Measurements from ENCODE around the gene PKDCC.

PKDCC gene

DNA sequence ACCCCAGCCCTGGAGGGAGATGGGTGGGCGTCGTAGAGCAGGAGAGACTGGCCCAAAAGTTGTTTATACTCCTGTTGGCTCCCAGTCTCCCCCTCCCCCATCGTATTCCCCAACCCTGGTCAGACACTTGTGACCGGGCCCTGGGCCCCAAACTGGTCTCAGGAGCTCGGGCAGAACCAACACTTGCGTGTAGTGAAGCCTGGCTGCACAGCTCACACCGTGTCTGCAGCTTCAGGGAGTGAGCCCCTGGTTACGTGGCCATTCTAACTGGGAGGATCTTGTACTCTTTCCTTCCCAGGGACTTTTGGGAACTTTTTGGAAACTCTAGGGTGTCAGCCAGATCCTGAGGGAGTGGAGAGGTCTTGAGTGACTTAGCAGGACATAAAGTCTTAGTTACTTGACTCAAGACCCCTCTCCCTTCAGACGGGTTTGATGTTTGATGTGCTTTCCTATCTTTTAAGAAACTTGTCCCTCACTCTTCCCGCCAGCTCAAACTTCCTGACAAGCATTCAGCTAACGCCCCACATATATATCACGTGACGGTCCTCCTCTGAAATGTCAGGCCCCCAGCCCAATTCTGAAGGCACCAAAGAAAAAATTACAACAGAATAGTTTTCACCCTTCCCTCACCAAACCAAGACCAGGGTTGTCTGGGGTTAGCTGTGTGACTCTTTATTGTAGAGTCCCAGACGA lies 2.3 kb downstream of the PKDCC start:
- DNase-seq, result no peak

DNA sequence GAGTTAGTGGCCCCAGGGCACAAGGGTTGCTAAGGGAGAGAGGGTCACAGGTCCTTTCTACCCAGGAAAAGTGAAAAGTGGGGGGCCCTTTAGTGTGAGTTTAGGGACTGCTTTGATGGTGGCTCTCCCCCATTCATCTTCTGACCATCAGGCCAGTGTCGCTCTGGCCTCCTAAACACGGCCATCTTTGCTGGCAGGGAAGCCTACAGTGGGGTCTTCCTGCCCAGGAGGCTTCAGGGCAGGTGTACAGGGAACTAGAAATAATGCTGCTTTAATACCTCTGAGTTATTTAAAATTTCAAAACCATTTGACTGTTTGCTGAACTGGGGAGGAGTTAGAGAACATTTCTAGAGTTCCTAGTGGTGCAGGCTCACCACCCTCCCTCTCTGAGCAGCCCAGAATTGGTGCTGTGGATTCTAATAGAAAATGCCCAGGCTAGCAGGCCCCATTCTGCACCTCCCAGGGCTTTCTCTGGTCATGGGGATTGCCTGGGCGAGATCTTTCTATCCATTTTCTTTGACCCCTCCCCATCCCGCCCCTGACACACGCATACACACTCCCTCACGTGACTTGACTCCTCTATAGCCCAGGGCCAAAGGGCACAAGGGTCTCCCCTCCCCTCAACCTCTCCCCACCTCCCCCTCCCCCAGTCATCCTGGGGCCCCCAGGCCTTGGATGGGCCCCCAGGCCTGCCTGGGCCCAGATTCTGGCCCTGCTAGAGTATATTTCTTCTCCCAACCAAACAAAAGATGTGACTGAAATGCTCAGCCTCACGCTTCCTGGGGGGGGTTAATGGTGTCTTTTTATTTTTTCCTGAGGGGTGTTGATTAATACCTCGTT lies 3.1 kb downstream of the PKDCC start:
- no peak for DNase-seq

DNA sequence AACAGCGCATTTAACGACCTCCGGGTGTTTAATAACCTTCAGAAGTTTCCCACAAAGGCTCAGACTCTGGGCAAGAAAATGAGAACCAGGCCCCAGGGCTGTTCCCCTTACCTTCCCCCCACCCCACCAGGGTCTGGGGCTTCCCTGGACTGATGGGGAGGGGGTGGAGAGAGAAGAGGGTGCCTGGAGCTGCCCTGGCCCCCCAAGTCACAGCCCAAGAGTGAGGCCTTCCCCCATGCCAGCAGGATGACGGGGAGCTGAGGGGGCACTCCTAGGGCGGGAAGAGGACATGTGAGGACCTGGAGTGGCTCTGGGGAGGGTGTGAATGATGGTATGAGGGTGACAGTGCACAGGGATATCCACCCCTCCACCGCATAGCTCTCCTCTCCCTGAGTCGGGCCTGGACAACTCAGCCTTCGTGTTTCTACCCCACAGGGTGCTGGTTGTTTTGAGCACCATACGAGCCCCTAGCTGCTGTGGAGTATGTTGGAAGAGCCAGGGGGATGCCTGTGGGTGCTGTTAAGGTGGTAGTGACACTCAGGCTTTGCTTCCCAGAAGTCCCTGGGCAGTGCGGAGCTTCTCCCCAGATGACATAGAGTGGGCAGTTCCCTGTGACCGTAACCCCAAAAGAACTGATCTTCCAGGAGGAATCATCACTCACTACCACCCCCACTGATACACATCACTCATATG lies 3.9 kb downstream of the PKDCC start:
- DNase-seq, result peak in 1 of 3 experiments; percentile 15

DNA sequence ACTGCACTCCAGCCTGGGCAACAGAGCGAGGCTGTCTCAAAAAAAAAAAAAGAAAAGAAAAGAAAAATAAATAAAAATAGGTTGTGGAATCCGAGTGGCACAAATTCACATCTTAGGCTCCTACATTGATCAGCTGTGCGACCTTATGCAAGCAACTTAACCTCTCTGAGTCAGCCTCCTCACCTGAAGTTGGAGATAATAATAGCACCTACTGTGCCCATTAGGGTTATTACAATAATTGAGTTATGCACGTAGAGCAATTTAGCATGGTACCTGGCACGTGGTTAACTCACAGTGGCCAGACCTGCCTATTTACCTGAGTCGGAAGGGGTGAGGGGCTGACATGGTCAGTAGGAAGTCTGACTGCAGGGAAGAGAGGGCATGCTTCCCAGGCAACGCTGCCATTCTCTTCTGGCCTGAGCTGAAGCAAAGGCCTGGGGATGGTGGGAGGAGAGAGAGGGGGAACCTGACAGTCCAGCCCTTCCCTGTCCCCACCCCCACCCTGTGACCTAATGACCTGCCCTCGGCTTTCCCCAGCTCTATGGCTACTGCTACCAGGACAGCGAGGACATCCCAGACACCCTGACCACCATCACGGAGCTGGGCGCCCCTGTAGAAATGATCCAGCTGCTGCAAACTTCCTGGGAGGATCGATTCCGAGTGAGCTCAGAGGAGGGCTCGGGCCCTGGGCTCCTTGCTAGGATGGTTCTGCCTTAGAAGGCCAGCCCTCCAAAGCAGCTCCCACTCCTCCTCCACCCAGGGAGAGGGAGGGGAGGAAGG lies 5.1 kb downstream of the PKDCC start:
- DNase-seq, result peak in 1 of 3 experiments; percentile 32

DNA sequence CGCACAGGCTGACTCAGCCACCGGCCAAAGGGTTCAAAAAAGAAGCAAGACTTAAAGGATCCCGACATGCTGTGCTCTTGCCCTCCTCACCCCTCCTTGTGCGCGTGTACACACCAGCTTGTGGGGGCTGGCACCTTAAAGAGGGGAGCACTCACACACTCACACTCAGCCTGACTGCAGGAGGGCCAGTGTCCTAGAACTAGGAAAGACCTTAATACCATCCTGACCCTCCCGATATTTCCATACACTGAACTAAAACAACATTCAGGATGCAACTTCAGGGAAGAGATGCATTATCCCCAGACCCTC lies 5.6 kb downstream of the PKDCC start:
- no peak for DNase-seq

DNA sequence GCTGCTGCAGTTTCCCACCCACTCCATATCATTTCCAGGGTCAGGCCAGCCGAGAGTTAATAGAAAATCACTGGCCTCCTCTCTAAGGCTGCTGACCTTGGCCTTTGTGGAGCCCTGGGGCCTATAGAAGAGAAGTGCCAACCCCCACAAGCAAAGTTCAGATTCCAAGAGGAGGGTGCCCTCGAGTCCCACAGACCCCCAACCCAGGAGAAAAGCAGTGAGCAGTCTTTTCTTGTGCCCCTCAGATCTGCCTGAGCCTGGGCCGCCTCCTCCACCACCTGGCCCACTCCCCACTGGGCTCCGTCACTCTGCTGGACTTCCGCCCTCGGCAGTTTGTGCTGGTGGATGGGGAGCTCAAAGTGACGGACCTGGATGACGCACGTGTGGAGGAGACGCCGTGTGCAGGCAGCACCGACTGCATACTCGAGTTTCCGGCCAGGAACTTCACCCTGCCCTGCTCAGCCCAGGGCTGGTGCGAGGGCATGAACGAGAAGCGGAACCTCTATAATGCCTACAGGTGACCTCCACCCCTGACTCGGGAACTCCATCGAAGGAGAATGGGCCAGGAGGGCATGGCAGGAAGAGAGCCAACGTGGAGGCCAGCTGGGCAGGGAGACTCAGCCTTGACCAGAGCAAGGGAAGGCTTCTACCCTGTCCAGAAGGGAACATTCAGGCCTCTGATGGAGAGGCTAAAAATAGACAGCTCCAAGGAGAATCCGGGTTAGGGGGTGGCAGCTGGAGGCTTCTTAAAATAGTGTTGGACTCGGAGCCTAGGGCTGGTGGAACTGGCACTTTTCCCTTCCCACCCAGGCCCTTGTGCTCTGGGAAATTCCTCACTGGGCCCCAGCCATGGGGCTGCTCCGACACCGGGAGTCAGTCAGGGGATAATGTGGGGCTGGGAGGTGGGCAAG lies 6.2 kb downstream of the PKDCC start:
- DNase-seq, result no peak

DNA sequence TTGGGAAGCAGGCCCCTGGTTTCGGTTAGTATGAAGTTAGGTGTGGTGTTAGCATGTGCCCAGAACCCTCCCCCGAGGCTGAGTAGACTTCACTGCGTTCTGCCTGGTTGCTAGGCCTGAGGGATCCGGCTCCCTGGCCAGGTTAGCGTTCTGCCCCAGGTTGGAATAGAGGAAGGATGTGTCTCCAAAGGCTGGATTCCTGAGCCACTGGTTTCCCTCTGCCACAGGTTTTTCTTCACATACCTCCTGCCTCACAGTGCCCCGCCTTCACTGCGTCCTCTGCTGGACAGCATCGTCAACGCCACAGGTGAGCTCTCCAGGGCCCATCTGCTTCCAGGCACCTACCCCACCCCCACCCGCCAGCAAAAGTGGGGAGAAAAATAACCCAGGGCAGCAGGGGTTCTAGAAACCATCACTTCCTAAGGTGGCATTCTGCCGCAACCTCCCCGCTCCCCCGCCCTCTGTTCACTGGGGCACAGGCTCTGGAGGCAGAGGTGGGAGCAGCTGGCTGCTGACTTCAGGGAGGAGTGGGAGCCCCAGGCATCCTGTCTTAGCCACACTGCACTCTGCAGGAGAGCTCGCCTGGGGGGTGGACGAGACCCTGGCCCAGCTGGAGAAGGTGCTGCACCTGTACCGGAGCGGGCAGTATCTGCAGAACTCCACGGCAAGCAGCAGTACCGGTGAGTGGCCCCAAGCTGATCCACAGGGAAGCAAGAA lies 7.1 kb downstream of the PKDCC start:
- peak in 1 of 3 experiments; percentile 18 for DNase-seq

DNA sequence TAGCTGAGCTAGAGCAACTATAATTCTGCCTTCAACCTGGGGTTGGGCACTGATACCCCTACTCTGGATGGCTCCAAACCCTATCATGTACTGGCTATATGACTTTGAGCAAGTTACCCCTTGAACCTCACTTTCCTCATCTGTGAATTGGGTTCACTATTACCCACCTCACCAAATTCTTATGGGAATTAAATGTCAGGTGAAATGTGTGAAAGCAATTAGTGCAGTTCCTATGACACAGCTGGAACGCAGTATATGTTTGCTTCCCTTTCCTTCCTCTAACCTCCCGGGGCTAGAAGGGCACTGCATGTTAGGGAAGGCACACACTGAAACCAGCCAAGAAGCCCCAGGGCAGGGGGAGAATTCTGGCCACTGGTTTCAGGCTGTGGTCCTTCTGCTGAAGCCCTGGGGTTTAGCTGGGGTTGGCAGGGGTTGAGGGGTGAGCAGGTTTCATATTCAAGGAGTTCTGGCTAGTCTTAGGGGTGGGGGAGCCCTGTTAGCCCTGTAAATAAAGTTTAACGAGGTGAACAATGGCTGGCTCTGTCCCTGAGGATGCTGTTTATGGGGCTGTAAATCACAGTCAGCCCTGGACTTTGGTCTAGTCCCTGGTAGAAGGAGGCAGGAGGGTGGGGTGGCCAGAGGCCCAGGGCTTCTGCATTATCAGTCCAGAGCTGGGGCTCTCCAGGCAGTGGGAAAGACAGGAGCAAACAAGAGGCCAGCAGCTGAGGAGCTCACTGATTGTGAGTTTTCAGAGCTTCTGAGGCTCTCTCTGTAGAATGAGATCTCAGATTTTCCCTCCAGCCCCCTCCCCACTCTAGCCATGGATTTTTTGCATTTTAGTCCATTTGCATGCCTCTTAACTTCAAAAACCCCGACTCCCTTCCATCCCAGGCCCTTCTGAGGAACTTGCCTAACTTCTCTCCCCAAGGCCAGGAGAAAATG lies 8.0 kb downstream of the PKDCC start:
- DNase-seq, result peak in 2 of 3 experiments; percentile 13 to 46

DNA sequence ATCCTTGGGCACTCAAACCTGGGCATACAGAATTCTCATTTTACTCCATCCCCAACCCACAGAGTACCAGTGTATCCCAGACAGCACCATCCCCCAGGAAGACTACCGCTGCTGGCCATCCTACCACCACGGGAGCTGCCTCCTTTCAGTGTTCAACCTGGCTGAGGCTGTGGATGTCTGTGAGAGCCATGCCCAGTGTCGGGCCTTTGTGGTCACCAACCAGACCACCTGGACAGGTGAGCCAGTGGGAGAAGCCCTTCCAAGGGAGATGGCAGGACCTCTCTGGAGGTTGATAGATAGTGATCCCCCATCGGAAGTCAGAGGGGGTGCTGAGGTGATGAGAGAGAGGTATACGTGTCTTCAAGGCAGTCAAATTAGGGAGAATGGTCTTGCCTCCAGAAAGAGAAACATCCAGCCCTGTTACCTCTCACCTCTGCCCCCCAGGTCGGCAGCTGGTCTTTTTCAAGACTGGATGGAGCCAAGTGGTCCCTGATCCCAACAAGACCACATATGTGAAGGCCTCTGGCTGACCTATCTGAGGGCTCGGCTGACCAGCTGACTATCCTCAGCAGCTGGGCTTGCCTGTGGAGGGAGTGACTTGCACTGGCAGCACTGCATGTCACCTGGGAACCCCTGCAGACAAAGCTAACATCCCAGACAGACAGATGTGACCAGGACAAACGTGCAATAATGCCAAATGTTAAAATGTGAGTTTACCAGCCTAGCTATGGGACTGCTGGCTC lies 9.5 kb downstream of the PKDCC start:
- DNase-seq, result no peak

DNA sequence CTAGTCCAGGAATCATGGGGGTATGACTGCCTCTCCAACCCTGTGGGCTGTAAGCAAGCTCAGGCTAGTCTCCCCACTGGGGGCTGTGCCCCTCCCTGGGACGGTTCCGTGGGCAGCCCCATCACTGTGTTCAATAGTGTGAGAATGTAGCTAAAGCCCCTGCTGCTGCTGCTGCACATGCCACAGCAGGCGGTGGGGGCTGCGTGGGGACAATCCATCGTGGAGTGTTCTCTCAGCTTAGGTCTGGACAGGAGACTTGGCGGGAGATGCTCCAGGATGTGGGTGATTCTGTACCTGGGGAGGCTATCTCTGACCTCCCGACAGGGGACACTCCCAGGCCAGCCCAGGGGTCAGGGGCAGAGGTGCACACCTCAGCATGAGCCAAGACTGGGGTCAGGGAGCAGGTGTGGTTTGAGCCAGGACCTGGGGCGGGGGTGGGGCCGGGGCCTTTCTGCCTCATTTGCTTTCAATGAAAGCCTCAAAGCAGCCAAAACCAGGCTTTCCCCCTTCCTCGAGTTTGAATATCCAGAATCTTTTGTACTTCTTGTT lies 10.2 kb downstream of the PKDCC start:
- DNase-seq, result no peak

DNA sequence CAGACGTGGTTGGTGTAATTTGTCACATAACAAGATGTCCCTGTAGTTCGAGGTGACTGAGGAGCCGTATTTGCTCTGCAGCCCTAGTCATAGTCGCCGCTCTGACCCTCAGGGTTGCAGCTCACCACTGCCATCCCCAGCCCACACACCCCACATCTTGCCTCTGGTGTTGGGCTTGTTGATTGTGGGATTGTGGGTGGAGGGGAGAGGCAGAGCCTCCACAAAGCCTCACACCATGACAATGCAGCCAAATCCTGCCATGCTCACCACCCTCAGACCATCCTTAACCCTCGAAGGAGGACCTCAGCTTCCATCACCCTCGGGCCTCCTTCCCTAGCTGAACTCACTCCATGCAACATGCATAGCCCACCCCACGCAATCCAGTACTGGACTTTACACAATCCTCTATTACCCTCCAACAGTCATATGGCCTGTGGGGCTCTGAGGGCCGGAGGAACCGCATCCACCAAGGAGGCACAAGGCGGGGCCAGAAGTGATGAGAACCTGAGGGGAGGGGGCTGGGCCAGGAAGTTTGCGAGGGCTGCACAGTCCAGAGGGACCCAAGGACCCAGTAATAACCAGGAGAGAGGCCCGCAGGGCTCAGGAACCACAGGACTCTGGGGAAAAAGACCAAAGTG lies 11.6 kb downstream of the PKDCC start:
- no peak for DNase-seq

DNA sequence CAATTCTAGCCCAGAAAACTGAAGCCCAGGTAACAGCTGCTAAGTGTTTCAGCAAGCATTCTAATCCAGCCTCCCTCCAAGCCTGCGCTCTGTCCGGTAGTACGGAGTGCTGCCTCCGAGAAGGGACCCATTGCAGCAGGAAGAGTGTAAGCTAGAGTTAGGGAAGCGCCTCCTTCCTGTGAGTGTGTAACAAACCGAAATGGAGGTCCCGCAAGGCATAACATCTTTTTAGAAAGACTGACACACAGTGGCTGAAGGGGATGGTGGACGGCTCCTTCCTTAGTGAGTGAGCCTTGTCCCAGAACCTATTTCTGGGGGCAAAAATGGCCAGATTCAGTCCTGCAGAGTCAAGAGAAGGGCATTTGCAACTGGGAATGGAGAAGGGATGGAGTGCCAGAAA lies 12.2 kb downstream of the PKDCC start:
- no peak for DNase-seq

DNA sequence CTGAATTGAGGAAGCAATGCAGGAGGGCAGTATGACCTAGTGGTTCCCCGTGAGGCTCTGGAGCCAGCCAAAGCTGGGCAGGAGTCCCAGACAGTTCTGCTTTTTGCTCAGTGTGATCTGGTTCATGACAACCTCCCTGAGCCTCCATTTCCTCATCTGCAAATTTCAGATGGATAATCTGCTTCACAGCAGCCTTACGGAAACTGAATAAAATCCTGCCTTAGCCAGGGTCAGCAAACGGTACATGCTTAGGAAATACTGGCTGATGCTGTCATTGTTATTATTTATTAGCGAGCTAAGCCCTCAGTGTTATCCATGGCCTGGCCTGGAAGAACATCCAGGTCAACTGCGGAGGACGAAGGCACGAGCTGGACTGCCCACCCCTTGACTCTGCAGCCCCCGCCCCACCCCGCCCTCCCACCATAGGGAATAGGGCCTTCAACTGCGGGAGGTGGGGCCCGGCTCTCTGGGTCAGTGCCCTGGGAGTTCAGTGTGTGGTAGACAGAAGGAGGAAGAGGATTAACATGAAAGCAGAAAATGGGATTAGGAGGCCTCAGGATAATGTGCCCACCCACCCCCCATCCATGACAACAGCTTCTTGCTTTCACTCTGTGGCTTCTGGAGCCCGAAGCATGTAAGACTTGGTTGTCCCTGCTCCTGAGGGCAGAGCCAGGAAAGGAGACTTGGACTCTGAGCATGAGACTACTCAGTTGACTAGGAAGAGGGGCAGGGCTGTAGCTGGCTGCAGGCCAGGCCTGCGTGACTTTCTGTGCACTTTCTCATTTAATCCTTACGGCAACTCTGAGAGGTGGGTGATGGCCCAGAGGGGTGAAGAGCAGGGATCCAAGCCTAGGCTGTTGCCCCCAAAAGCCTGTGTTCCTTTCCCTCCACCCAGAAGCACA lies 13.1 kb downstream of the PKDCC start:
- DNase-seq, result no peak

DNA sequence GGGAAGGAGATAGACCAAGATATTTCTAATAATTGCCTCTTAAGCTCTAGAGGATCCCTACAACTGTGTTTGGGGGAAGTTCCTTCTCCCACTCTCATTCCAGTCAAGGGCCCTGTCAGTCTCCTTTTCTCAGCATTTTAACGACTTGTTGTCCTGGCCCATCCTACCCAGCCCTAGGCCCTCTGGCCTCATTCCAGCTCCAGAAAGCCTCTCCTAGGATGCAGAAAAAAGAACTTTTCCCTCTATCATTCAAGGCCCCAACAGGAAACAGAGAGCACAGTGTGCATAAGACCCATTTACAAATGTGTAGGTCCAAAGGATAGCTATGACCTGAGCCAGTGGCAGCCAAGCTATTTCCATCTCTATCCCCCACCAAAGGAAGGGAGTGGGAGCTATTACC lies 14.0 kb downstream of the PKDCC start:
- no peak for DNase-seq

DNA sequence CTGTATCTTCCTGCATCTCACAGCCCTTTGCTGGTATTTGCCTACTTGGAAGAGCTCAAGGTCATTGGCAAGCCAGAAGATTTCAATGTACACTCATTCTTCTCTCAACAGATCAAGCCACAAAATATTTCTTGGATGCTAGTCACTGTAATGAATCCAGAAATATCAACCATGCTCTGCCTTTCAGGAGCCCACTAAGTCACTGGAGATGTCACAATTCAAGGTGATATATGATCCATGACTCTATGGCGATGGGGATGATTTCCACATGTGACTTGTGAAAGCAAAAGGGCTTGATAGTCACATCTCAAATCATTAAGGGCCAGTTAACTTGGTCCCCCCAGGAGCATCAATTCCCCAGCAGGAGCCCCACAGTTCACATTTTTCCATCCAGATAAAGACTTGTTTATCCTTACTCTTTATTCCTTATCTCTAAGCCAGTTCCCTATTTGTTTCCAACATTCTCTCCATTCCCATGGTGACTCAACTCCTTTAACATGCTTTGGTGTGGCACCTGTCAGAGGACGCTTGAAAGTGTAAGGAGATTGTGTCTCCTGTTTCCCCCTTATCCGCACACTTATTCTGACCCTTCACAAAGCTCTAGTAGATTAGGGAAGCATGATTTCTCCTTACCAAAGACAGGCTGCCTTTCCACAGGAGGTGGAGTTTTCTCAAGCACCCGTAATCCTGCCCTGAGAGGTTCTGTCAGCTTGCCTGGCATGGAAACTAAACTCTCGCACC lies 15.8 kb downstream of the PKDCC start:
- no peak for DNase-seq

DNA sequence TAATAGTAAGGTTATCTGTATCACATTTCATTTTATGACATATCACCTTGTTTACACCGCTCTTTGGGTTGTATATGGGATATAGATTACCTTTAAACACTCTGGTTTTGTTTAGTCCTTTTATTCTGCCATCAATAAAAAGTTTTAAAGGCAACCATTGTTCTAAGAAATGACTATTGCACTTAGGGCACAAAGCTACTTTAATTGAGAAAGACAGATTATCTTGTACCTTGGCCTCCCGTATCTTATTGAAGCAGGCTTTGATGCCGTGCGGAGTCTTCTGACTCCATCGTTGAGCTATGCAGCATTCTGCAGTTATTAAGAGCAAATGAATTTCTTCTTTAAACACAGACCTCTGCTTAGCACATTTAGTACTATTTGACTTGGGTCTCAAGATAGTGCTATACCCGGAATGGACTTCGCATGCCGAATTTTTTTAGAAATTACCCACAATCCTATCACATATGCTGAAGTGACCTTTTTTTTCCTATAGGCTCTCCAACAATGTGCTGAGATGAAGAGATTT lies 16.7 kb downstream of the PKDCC start:
- no peak for DNase-seq
